Activated CD4-positive, alpha-beta T cell treated with anti-CD3 and anti-CD28 coated beads, Interleukin-2, Interleukin-4, amounts not matched to agents 100 ng/mL and 50 ng/mL, durations not matched to agents 16 hours and 8 hours (primary cell): ENCODE results near the gene ACOXL.

Experiments
- DNase-seq: peaks from one replicate; pipeline ENCODE4 v3.0.0-alpha.2; 2020; ENCODE audit warnings: low spot score

Gene ACOXL

GRCh38 chr2:110718990-110719389 lies 13.4 kb upstream of the ACOXL start:
- DNase-seq = no peak

- DNase-seq = no peak
Observed at GRCh38 chr2:110720547-110720946, 11.8 kb upstream of the ACOXL start.

GRCh38 chr2:110724820-110725219 lies 7.6 kb upstream of the ACOXL start:
- DNase-seq = no peak

DNA sequence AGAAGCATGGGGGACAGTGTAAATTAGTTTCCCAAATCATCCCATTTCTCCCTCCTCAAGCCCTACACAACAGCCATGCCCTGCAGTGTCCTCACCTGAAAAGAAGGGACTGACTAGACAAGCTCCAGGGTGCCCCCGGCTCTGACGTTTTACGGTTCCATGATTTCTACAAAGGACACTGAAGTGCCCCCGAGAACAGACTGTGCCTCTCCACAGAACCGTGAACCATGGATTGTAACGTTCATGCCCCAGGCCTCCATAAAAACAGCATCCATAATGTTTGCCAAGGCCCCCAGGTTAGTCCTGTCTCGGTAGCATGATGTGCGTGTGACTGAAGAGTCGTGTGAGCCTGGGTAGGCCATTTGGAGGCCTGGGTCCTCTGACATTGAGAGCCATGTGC lies 7.0 kb upstream of the ACOXL start:
- no peak for DNase-seq

DNA sequence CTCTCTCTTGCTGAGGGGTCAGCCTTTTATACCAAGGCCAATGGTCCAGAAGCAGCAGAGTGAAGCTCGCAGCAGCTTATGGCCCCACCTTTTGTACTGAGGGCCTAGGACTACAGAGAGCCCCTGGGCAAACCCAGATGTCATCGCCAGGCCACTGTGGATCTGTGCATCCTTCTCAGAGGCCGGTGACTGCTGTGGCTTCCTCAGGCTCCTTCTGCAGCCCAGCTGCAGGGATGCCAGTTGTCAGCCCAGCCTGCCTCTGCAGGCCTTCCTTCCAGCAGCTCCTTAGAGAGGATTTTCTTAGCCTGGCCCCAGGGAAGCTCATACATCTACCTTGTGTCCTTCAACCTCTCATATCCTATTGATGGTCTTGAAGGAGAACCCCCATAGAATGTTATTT lies 6.5 kb upstream of the ACOXL start:
- DNase-seq = no peak

DNA sequence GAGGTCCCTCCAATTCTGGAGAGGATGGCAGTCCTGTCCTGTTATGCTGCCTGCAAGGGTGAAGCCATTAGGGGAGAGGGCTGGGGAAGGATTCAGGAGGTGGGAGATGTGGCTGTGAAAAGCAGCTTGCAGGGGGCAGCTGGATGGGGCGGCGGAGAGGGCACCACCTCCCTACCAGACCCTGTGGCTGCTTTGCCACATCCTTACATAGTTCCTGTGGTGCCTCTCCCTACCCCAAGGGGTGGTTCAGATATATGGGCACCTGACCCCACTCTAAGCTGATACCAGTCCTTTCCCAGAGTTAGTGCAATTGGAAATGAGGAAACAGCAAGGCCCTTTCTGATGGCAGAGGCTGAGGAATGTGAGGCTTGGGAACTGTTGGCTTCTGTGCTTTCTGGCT lies 6.1 kb upstream of the ACOXL start:
- DNase-seq = no peak

- DNase-seq = no peak
Observed at GRCh38 chr2:110727923-110728322, 4.5 kb upstream of the ACOXL start.

- DNase-seq = no peak
Observed at GRCh38 chr2:110729106-110729505, 3.3 kb upstream of the ACOXL start.

DNA sequence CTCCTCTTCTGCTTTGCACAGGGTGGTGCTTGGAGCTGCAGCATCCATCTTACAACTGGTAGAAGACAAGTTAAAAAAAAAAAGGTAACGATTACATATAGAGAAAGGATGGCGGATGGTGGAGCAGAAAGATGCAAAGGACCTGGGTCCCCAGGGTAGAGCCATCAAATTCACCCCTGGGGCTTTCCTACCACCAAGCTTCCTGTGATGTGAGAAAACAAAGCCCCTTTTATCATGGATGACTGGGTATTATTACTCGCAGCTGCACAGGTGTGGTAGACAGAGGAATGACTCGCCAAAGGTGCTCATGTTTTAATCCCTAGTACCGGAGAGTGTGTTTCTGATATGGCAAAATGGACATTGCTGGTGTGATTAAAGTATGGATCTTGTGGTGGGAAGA lies 1.3 kb upstream of the ACOXL start:
- no peak for DNase-seq

- no peak for DNase-seq
Observed at GRCh38 chr2:110735366-110735765, 3.0 kb downstream of the ACOXL start.

- DNase-seq = no peak
Observed at GRCh38 chr2:110737783-110738182, 5.4 kb downstream of the ACOXL start.

GRCh38 chr2:110740747-110741349 lies 8.5 kb downstream of the ACOXL start:
- no peak for DNase-seq

GRCh38 chr2:110741491-110741980 lies 9.2 kb downstream of the ACOXL start:
- peak; percentile 10 for DNase-seq

GRCh38 chr2:110742412-110742811 lies 10.0 kb downstream of the ACOXL start:
- no peak for DNase-seq

DNA sequence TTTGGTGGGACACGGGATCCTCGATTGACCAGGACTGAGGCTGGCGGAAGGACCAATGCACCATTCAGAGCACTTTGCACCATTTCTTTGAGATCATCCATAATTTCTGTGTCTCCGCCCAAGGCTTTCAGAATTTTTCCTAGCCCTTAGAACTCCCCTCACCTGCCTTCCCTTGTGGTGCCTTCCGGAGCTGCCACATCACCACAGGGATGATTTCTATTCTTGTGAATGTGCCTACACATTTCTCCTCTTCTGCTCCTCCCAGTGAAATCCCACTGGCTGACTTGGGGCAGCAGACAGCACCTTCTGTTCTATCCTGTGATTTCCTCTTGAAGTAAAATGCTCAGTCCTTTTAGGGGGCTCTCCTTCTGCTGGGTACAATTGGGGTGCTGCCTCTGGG lies 11.2 kb downstream of the ACOXL start:
- DNase-seq = no peak

DNA sequence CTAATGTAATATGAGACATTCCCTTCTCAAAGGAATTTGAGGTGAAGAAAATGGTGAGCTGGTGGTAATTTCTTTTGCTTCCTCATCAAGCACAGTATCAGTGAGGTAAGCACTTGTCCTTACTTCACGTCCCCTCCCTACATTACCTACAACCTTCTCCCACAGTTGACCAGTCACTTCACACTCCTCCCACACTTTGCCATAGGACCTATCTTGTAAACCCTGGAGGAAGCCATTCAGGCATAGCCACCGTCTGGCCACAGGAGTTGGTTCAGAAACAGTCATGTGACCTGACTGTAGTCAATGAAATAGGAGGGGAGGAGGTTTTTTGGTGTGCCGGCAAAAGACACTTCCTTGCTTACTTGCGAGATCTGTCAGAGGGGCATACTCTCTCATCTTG lies 12.1 kb downstream of the ACOXL start:
- DNase-seq = no peak

DNA sequence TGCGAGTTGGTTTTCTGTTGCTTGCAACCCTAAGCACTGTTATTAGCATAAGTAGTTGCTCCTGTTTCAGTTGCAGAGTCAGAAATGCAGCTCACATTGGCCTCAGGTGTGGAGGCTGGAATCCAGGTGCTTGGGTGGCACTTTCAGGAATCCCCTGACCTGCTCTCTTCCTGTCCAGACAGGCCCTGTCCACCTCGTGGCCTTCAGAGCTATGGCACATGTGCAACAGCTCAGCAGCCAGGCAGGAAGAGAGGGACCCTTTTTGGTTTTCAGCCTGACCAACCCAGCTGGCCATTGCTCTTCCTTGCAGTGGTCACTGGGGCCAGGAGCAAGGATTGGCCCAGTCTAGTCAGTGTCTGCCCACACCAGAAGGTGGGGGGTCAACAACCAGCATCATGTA lies 12.7 kb downstream of the ACOXL start:
- no peak for DNase-seq

- no peak for DNase-seq
Observed at GRCh38 chr2:110746586-110747521, 14.5 kb downstream of the ACOXL start.

- no peak for DNase-seq
Observed at GRCh38 chr2:110747522-110748488, 15.4 kb downstream of the ACOXL start.

DNA sequence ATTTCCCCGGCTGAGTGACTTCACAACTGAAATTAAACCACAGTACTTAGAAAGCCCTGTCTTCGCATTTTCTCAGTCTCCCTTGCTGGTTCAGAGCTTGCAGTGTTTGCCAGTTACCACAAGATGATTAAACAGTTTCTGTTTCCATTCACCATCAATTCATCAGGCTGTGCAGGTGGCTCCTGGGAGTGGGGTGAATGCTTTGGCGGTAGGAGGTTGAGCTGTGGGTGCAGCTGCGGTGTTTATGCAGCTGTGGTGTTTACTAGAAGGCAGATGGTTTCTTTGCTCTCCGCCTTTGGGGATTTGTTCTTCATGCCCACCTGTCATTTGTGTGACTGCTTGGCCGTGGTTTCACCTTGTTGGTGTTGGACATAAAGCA lies 16.1 kb downstream of the ACOXL start:
- DNase-seq = peak; percentile 93

- no peak for DNase-seq
Observed at GRCh38 chr2:110751642-110752041, 19.3 kb downstream of the ACOXL start.

DNA sequence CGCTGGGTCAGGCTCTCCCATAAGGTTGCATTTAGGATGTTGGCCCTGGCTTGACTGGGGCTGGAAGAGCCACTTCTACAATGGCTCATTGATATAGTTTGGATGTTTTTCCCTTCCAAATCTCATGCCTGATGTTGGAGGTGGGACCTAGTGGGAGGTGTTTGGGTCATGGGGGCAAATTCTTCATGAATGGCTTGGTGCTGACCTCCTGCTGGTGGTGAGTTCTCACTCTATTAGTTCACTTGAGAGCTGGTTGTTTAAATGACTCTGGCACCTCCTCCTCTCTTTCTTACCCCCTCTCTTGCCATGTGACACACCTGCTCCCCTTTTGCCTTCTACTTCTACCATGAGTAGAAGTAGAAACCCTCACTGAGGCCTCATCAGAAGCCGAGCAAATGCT lies 20.5 kb downstream of the ACOXL start:
- no peak for DNase-seq
